Dermis microvascular lymphatic vessel endothelial cell (primary cell): ENCODE data around the gene BRCA2. TPM values are rescaled to one million over a fixed set of nuclear protein-coding genes. Genes with fewer than 3 reads are reported as not detected.
A peak's percentile ranks its signal among the peaks of the same experiment; 100 is the strongest.
"Not testable (repeated sequence)": the region's sequence is repeated elsewhere in the genome, so short reads cannot be mapped to it uniquely, and the experiment has no call there.

ENCODE experiments used
- DNase-seq, 2 donors: peaks; one replicate each; pipeline versions ENCODE4 v3.0.0 to v3.0.0-alpha.2; 2010; ENCODE audit warnings: low read depth in 2 of 2
- total RNA-seq: library from RNA; depleted of rRNA; stranded (reverse); fragments of >200 nt; gene quantifications from 2 replicates; pipeline ENCODE4 v1.2.1, GENCODE V29; 2014

The BRCA2 gene
- total RNA-seq, 1 donor from 2014 or later: 5.1 TPM

DNA sequence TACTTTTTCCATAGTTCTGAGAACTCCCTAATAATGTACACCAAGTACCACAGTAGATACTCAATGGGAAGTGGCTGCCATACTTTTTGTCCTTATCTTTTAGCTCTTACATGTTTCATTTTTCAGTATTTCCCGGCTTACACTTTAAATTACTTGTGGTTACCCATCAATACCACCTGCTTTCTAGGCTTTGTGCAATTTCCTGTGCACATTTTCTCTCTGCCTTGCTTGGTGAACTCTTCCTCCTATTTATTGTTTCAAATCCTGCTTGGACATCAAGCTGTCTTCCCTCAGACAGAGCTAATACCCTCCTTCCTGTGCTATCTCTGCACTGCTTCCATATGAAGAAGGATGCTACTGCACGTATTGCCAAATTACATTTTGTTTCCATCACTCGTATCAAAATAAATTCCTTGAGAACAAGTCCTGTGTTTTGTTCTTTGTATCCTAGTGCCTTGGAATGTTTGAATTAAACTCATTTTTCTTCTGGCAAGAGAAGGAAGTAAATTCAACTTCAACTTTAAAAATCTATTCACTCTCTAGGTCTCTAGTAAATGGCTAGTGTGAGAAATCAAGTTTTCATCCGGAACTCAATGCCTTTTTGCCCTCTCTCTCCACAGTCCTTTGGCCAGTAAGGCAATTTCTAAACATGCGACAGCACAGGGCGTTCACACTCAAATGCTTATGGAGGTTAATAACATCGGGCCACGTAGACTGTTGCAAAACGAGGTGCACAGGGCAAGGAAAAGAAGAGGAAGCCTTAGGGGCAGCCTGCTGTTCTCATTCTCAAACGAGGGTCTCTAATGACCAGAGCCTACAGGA, 5.8 kb upstream of the BRCA2 start:
- DNase-seq: no peak

DNA sequence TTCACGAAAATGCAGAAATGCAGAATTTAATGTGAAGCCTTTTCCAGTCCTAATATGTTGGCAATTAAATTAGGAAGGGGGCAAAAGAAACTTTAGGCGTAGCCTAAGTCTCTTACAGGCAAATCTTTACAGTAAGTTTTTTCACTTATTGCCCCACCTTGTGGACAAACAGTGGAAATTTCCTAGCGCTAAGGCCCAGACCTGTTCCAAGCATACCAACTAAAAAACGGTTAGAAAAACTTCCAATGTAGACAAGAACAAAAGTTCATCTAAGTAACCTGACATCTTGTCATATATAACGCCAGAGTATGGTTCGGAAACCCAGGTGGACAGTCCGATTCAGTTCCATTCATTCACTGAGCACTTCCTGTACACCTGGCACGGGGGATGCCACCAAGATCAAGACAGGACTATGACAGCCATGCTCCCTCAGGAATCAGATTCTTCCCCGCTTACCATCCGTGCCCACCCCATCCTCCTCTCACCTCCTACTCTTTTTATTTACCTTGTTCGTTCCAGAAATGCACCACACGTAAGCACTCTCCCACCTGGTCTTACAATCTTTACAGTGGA, 5.1 kb upstream of the BRCA2 start:
- DNase-seq: peak; percentile 52 to 75

DNA sequence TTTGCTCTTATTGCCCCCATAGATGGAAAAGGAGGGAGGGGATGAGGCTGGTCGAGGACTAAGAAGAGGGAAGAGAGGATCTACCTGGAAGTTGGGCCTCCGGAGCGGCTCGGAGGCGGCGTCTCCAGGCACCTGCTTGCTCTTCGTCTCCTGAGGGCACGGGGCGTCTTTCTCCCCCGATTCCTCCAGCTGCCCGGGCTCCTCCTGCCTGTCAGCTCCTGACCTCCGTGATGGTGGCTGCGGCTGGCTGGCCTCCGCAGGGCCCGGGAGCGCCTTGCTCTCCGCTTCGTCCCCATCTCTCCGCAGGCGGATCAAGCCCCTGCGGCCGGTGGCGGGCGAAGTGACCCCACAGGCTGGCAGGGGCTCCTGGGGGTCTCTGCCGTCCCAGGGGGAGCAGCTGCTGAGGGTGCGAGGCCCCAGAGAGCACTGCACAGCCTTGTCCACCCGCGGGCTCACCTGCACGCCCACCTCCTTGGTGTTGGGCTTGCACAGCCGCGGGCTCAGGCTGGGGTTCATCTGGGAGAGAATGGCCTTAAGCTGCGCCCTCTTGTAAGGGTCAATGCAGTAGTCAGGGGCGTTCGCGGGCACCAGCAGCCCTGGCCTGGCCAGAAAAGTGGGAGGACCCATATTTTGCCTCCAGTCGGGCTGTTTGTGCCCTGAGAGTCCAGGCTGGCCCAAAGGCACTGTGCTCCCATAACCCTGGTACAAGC, 4.0 kb upstream of the BRCA2 start:
- no peak for DNase-seq

DNA sequence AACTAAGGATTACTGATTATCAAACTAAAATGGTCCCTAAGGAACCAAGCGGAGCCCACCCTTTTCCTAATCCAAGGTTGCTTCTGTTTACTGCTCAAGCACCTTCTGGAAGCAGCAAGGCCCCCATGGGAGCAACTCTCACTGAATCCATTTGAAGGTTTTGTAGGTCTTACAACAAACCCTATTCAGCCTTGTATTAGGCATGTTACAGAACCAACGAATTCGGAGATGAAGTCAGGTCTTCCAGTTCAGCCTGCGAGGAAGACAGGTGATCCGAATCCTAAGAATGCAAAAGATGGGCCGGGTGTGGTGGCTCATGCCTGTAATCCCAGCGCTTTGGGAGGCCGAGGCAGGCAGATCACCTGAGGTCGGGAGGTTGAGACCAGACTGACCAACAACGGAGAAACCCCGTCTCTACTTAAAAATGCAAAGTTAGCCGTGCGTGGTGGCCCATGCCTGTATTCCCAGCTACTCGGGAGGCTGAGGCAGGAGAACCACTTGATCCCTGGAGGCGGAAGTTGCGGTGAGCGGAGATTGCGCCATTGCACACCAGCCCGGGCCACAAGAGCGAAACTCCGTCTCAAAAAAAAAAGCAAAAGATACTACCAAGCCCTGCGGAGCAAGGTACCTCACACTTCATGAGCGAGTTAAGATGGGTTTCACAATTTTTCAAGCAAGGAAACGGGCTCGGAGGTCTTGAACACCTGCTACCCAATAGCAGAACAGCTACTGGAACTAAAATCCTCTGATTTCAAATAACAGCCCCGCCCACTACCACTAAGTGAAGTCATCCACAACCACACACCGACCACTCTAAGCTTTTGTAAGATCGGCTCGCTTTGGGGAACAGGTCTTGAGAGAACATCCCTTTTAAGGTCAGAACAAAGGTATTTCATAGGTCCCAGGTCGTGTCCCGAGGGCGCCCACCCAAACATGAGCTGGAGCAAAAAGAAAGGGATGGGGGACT, 754 bp upstream of the BRCA2 start:
- peak; percentile 36 to 57 for DNase-seq

GRCh38 chr13:32316028-32316339, 676 bp downstream of the BRCA2 start:
- DNase-seq: peak in 1 of 2 donors; percentile 23

DNA sequence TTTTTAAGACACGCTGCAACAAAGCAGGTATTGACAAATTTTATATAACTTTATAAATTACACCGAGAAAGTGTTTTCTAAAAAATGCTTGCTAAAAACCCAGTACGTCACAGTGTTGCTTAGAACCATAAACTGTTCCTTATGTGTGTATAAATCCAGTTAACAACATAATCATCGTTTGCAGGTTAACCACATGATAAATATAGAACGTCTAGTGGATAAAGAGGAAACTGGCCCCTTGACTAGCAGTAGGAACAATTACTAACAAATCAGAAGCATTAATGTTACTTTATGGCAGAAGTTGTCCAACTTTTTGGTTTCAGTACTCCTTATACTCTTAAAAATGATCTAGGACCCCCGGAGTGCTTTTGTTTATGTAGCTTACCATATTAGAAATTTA, 1.2 kb downstream of the BRCA2 start:
- no peak for DNase-seq

- no peak for DNase-seq
These were observed 2.6 kb downstream of the BRCA2 start for GRCh38 chr13:32317716-32318465.

DNA sequence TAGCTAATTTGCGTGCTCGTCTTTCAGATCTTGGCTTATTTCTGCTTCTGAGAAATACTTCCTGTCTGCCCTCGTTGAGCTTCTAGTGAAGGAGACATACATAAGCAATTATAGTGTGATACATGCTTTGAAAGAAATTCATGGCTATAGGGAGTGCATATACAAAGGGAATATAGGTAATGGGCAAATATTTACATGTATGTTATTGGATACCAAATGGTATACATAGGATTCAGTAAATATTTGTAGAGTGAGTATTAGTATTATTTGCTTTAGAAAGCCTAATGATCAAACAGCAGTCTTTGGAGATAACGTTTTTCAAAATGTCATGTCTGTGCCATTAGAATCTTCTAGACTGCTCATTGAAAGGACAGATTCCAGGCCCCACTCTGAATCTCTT, 5.2 kb downstream of the BRCA2 start:
- no peak for DNase-seq

GRCh38 chr13:32323912-32324311, 8.6 kb downstream of the BRCA2 start:
- DNase-seq: peak in 1 of 2 donors; percentile 31

- no peak for DNase-seq
These were observed 15.1 kb downstream of the BRCA2 start for GRCh38 chr13:32330441-32330840.

DNA sequence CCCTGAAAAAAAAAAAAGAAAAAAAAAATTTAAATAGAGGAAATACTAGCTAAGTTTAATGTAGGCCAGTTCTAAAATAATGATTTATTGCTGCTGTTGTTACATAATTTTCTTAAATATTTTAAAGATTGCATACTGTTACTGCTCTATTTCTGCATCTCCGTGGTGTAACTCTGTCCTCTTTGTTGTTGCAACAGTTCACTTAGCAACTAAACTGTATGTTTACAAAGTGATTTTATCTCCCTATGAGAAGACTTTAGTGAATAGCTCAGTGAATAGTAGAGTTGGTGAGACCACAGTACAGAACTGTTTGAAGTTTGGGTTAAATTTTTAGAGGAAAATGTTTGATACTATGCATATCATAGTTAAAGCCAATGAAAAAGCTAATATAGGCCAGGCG, 19.4 kb downstream of the BRCA2 start:
- DNase-seq: no peak

- no peak for DNase-seq
These were observed 25.6 kb downstream of the BRCA2 start for GRCh38 chr13:32340914-32341313.

- DNase-seq: no peak
These were observed 32.3 kb downstream of the BRCA2 start for GRCh38 chr13:32347651-32348050.

- DNase-seq: not testable (repeated sequence)
These were observed 35.6 kb downstream of the BRCA2 start for GRCh38 chr13:32350839-32351441.

GRCh38 chr13:32354040-32354439, 38.7 kb downstream of the BRCA2 start:
- no peak for DNase-seq

DNA sequence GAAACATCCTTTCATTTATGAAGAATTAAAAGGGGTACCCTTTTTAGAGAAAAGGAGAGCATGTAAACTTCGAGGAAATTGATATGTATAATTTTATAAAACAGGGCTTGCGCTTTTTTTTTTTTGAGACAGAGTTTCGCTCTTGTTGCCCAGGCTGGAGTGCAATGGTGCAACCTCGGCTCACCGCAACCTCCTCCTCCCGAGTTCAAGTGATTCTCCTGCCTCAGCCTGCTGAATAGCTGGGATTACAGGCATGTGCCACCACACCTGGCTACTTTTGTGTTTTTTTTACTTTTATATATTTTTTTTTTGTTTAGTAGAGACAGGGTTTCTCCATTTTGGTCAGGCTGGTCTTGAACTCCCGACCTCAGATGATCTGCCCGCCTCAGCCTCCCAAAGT, 40.6 kb downstream of the BRCA2 start:
- DNase-seq: not testable (repeated sequence)

GRCh38 chr13:32362574-32362973, 47.3 kb downstream of the BRCA2 start:
- no peak for DNase-seq

DNA sequence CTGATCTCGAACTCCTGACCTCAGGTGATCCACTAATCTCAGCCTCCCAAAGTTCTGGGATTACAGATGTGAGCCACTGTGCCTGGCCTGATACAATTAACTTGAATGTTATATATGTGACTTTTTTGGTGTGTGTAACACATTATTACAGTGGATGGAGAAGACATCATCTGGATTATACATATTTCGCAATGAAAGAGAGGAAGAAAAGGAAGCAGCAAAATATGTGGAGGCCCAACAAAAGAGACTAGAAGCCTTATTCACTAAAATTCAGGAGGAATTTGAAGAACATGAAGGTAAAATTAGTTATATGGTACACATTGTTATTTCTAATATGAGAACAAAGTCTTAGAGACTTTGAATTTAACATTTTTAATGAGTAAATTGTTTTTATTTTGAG, 55.5 kb downstream of the BRCA2 start:
- DNase-seq: no peak

DNA sequence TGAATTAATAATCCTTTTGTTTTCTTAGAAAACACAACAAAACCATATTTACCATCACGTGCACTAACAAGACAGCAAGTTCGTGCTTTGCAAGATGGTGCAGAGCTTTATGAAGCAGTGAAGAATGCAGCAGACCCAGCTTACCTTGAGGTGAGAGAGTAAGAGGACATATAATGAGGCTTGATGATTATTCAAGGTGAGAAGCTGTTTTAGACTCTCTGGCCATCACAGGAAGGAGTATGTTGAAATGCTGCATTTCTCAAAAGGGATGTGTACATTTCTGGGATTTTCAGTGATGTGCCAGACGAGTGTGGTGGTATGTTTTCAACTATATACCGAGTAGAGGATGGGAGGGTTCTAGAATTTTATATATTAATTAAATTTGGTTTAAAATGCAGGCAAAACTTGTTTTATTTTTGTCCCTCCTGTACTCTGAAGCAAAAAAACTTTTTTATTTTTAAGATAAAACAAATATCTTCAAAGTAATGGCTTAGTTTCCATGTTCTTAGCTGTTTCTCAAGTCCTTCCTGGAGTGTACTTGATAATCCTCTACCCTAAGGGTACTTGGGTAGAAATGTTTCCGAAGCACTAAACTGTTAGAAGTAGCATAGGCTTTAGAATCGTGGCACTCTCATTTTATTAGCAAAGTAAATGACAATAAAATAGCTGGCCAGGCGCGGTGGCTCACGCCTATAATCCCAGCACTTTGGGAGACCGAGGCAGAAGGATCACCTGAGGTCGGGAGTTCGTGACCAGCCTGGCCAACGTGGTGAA, 61.5 kb downstream of the BRCA2 start:
- DNase-seq: no peak

- no peak for DNase-seq
These were observed 62.7 kb downstream of the BRCA2 start for GRCh38 chr13:32378012-32378411.
